Stimulated activated CD8-positive, alpha-beta memory T cell treated with anti-CD3 and anti-CD28 coated beads, Interleukin-15, amount 100 ng/mL, for 24 hours (primary cell): ENCODE measurements around the gene BRD9.

Experiments
- DNase-seq: peaks from one replicate; pipeline ENCODE4 v3.0.0-alpha.2; 2020; ENCODE audit warnings: low read depth

The BRD9 gene

DNA sequence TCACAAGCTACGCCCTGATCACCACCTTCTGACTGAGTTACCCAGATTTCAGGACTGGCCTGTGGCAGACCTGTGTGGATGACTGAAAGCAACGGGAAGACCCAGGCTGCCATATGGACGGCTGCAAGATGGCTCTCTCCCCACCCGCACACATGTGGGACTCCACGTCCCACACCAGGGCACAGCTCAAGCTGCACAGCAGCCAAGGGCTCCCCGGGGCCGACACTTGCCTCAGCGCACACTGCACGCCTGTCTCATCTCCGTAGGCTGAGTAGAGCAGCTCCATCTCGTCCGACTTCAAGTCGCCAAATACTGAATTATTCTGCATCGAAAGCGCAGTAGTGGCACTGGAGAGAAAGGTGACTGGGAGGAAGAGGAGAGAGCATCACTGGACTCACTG, 14.5 kb downstream of the BRD9 start:
- DNase-seq: no peak

DNA sequence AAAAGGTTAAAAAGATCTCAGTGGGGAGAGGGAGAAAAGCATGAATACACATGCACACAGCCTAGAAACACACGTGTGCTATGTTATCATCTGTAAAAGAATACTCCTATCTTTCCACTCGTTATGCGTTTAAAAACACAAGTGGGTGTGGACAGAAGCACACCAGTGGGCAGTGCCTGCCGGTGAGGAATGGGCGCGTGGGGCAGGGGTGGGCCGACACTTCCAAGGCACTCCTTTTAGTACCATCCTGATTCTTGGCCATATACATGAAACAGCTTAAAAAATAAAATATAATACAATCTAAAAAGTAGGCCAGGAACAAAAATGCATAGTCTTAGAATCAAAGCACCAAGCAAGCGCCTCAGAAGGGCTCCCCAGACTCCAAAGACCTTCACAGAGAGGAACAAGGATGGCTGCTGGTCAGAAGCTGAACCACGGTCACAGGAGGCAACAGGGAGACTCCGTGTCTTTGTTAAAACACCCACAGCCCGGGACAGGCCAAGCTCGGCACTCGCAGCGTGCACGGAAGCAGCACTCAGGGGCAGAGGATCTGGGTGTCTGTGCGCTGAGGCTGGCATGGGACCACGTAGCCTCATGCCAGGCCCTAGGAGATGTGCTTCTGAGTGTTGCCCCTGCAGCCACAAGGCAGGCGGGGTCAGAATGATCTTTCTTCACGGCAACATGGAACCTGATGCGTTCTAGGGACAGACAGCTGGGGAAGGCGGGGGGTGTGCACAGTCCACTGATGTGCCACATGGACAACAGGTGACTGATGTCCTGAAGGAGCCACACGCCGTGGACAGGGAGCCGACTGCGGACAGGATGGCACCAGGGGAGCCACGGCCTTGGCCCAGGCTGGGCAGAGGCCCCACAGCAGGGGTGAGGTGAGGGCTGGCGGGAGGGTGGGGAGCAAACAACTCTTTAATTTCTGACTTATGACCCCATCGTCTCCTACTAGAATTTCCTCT, 15.9 kb downstream of the BRD9 start:
- DNase-seq: no peak

DNA sequence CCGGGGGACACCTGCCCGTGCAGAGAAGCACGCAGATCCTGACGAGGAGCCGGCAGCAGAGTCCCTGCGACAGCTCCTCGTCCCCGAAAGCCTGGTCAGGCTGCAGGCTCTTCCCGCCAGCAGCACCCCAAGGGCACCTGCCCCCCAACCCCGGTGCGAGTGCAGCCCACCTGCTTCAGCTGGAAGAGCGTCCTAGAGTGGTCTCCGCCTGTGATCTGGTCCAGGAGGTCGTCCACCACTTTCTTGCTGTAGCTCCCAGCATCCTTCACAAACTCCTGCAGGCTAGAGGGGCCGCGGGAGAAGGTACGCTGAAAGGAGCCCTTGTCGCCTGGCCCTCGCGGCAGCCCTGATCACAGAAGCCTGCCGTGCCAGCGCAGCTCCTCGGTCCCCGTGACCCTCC, 16.7 kb downstream of the BRD9 start:
- no peak for DNase-seq

DNA sequence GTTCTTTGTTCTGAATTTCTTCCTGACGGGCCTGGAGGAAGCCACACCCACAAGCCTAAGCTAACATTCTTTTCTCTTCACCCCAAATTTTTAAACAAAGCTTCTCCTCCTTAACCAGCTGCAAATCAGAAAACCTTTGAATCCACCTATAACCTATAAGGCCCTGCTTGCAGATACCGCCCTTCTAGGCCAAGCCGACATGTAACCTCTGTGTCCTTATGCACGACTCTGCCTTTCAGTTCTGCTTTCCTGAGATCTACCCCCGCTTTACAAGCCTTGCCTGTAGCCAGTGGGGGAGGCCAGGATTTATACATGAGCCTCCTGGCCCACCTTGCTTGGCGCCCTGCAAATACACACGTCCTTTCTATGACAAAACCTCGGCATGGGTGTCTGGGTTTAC, 19.3 kb downstream of the BRD9 start:
- no peak for DNase-seq

DNA sequence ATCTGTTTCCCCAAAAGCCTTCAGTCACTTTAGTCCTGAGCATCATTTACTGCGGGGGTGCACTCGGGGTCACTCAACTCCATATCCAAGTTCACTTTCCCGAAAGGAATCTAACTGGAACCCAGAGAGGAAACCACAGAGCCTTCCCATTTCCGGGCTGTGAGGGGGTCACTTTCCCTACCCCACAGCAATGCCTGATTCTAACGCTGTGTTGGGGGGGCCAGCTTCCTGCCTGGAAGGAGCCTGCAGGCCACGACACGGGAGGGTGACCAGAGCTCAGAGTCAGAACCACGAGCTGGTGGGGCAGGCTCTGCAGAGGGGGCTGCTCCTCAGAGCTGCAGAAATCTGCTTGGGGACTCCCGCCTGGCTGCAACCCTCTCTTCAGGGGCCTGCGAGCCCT, 20.3 kb downstream of the BRD9 start:
- DNase-seq: no peak

DNA sequence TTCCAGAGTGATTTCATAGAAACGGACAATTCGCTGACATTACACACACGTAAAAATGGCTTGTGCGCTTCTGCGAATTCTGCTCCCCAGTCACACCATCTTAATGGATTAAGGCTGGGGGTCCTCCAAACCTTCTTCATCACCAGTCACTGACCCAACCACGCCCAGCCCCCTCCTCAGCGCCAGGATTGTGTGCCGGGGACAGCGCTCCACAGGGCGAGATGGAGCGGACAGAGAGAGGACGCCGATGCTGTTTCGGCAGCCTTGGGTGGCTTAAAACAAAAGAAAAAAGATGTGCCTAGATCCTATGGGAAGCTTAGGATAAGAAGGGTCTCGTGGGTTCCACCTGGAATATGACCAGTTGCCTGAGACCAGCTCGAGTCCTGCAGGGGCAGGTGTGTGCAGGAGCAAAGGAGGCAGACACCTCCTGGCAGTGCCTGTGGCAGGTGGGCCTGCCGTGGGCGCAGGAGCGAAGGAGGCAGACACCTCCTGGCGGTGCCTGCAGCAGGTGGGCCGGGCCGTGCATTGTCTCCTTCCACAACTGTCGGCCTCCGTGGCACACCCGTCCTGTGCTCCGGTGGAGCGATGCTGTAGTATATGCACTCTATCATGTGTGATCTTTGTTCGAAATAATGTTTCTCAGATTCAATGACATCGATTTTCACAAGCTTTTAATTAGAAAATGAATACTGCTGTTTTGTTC, 20.9 kb downstream of the BRD9 start:
- DNase-seq: no peak

DNA sequence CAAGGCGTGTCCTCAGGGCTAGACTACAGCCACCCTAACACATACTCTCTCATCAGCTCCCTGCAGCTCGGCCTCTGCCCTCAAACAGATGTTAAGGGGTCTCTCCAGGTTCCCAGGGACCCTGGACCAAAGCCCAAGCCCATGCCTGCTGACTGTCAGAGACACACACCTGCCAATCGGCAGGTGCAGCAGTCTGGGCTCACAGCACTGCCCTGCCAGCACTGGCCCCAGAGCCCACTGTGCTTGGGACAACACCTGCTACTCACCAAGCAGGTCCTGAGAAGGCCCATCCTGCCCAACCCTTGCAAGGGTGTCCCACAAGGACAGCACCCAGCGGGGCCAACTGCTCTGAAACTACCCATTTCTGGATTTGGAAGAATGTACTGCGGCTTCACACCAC, 21.6 kb downstream of the BRD9 start:
- no peak for DNase-seq

DNA sequence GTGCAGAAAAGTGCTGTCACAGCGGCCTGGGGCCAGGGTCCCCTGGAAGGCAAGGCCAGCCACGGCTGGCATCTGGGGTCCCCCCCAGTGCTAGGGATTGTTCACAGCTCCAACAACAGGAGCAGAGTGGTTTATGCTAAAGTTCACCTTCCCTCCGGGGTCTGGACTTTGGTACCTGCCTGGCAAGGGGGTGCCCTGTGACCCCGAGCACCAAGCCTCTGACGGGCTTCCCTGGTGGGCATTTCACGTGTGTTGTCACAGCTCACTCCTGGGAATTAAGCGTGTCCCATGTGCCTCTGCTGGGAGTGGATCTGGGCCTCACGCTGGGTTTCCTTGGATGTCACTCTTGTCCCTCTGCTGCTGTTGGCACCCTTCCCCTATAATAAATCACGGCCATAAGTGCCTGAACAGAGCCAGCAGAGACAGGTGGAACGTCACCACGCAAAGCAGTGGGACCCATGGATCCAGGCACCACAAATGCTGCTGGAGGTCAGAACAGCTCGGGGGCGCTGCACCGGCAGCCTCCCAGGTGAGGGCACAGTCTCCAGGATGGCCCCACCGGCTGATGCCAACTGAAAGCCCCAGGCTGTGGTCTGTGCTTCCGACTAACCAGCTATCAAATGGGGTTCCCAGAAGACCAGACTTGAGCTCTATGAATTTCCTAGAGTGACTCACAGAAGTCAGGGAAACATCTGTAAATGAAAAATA, 24.0 kb downstream of the BRD9 start:
- no peak for DNase-seq

DNA sequence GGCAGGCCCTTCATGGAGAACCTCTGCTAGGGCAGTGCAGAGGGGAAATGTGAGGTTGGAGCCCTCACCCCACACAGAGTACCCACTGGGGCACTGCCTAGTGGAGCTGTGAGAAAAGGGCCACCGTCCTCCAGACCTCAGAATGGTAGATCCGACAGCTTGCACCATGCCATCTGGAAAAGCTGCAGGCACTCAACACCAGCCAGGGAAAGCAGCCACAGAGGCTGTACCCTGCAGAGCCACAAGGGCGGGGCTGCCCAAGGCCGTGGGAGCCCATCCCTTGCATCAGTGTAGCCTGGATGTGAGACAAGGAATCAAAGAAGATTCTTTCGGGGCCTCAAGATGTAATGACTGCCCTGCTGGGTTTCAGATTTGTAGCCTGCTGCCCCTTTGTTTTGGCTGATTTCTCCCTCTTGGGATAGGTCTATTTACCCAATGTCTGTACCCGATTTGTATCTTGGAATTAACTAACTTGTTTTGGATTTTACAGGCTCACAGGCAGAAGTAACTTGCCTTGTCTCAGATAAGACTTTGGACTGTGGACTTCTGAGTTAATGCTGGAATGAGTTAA, 25.2 kb downstream of the BRD9 start:
- DNase-seq: no peak

DNA sequence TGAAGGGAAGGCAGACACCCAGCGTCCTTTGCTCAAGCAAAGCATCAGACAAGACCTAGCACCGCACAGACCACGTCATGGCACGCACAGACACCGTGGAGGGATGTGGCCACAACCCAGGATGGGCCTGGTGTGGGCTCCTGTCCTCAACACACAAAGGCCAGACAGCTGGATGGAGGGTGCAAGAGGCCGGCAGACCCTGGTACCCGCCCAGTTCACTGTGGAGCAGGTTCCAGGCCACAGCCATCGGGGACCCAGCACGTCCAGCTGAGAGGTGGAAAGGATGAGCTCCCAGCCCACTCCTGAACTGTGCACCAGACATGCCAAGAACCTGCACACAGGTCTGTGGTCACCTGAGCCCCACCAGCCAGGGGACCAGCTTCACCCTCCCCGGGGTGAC, 26.8 kb downstream of the BRD9 start:
- no peak for DNase-seq

DNA sequence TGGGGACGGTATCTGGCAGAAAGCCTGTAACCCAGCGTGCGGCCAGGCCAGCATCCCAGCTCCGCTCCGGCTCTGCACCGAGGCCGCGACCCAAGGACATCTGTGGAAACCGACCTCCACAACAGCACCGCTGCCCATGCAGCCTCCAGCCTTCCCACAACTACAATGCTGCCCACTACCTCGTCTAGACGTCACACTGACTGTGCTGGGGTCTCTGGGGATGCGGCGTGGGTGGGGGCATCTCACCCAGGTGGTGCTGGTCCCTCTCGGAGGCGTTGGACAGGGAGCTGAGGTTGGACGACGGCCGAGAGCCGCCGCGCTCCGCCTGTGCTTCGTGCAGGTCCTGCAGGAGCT, 27.5 kb downstream of the BRD9 start:
- no peak for DNase-seq

DNA sequence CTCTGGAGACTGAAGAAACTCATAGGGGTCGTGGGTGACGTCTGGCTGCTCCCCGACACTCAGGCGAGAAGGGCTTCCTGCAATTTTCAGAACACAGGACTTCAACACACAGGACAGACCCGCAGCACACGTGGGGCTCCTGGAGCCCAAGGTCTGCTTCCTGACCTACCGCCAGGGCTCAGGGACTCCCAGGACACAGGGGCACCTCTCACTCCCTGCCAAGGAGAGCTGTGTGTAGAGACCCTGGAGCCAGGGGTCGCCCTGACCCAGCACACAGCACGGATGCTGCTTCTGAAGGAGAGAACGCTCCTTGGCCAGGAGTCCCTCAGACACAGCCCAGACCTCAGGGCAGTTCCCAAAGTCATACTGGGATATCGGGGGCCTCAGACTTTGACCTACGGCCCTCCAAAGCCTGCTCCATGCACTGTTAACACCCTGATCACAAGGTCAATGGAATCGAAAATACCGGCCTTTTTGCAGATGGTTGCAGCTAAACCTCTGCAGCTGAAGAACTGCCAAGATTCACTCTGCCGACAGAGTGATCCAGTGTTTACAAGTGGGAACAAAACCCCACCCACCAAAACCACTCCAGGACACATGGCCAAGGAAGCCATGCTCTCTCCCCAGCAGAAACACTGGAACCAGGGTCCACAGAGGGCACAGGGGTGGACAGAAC, 28.0 kb downstream of the BRD9 start:
- DNase-seq: no peak

DNA sequence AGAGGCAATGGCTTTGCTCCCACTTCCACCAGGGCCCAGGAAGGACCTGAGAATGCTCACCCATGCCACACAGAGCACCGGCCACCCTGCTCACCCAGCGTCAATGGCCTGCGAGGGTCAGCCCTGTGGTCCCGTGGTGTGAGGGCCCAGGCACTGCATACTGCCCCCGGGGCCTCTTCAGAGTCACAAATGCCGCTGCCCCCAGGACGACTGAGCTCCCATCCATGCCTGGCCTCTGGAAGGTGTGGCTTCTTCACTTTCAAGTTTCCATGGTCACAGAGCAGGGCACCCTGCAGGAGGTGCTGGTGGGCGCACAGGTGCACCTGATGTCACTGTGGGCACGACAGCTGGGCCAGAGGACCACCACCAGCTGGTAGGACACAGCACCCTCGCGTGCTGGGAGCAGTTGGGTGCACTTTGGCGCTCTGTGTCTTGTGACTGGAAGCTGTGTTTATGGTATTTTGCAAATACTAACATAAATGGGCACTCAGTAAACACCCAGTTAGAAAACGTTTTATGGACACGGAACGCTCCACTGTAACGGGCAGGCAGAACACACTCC, 29.3 kb downstream of the BRD9 start:
- no peak for DNase-seq

DNA sequence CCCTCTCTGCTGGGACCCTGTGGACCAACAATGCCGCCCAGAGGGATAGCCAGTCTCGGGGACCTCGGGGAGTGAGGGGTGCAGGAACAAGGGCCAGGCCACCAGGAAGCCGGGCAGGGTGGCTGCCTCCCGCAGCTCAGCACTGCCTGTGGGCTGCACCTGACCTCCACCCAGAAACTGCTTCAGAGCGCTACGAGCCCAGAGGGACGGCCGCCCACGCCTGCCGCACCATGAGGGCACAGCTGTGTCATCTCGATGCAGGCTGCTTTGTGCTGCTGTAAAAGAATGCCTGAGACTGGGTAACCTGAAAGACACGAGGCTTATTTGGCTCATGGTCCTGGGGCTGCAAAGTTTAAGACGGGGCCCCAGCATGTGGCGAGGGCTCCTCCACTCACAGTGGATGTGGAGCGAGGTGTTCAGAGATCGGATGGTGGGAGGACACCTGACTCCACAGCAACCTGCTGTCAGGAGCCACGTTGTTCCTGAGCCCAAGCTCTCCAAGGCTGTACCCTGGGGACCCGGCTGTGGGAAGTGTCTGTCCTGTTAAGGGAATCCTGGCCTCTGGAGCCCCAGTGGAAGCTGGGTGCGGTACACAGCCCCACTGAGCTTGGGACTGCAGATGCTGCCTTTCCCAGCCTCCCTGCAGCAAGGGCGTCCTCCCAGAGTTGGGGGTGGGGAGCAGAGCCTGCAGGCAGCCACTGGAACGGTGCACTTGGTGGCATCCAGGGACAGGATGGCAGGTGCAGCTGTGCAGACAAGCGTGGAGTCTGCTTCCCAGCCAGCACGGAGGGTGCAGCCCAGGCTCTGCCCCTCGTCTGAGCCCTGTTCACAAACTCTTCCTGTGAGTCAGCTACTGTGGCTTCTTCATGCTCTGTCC, 30.0 kb downstream of the BRD9 start:
- DNase-seq: no peak

DNA sequence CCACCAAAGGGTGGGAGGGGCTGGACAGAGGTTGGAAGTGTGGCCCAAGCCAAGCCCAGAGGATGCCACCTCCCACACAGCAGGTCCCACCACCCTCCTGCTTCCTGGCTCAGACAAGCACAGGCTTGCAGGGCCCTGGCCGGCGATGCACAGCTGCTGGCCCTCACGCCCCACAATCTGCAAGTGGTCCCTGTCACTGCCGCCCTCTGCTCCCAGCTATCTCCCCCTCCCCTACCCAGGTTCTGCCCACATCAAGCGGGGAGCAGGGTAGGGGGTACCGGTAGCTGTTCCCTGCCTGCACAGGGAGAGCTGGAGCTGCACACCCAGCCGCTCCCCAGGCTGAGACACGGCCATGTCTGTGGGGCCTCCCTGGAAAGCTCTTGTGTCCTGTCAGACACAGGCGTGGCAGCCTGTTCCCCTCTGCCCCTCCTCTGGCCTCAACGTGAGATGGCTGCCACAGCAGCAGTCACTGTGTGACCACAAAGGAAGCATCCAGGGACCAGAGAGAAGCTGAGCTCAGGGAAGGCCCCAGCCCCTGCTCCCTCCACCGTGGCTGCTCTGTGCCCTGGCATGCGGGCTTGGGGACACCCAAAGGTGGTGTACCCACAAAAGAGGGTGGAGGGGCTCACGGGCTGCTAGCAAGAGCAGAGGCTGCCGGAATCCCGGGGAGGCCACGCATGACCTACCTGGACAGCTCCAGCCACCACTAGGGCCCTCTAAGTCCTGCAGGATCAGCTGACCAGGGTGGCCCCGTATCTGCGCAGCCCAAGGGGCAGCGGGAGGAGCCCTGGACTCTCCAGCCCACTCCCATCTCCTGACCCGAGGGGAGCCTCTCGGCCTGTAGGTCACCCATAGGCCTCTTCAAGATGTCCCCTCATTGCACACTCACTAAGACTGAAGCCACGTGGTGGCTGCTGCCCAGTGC, 30.9 kb downstream of the BRD9 start:
- DNase-seq: no peak

DNA sequence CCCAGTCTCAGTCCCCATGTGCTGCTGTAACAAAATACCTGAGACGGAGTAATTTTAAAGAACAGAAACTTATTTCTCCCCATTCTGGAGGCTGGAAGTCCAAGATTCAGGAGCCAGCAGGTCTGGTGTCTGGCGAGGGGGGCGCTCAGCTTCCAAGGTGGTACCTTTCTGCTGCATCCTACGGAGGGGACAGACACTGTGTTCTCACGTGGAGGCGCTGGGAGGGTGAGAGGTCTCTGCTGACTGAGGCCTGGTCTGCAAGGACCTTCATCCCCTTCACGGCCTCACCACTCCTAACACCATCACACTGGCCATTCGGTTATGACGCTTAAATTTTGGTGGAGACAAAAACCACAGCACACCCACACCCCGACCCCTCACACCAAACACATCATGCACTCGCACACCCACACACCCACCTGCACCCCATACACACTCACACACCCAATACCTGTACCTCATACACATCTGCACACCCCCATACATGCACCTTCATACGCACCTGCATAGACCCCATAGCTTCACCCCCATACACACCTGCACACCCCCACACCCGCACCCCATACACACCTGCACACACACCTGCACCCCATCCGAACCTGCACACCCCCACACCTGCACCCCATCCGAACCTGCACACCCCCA, 32.0 kb downstream of the BRD9 start:
- no peak for DNase-seq

DNA sequence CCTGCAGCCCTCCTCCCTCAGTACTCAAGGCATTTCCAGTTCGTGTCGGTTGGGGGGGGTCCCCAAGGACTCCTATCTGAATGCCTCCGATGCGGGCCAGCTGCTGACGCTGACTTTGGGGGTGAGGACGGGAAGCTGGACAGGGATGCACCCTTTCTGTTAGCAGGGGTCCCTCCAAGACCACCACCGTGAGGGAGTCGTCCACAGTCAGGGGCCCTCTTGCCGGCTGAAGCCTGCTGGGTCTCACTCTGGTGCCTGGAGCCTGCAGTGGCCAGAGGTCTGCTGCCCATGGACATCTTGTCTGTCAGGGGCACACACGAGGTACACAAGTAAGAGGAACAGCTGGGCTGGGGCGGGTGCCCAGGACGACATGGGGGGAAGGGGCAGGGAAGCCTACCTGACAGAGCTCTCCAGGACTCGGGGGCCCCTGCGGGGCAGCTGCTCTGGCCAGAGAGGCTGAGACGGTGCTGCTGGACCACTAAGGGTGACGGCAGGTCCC, 32.8 kb downstream of the BRD9 start:
- no peak for DNase-seq

DNA sequence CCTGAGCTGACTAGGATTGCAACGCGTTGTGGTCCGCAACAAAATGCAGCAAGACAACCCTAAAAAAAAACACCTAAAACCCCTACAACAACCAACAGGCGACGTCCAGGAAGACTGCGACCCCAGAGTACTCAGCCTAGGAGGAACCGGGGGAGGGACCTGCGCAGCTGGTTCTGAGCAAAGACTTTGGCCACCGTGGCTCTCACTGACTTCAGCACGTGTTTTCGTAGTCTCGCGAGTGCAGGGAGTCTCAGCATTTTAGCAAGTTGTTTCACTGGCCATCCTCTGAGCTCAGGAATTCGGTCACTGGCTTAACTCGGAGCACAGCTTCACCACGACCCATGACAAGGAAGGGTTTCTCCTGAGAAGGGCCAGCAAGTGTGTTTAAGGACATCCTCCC, 33.2 kb downstream of the BRD9 start:
- no peak for DNase-seq

DNA sequence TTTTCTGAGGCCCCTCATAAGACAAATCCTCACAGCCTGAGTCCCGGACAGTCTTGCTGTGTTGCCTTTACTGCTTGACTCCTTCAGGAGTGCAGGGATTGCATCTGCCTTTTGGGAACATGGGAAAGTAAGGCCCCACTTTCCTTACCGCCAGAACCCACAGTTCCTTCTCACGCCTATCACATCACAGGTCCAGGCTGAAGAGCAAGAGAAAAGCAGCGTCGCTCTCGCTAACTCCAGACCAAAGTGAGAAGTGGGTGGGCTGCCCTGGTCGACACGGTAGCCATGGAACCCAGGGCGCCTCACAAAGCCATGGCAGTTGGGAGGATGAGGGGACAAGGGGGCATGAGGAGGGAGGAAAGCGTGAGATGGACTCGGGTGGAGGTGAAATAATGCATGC, 33.9 kb downstream of the BRD9 start:
- DNase-seq: no peak
